Omental fat pad (tissue), 4 donors: ENCODE data around the gene ZFAND3. TPM values are rescaled to one million over a fixed set of nuclear protein-coding genes. Genes with fewer than 3 reads are reported as not detected.
"Not testable (repeated sequence)": the region's sequence is repeated elsewhere in the genome, so short reads cannot be mapped to it uniquely, and the experiment has no call there.

ENCODE experiments used
- ATAC-seq: fragments of 150-250 bp; one replicate; pipeline ENCODE4 v1.9.1; 2016; ENCODE audit warnings: mild to moderate bottlenecking, moderate library complexity; ENCODE audit not compliant: low FRiP score
- DNase-seq: peaks from one replicate; pipeline ENCODE4 v3.0.0-alpha.2; 2019; ENCODE audit warnings: low spot score
- total RNA-seq, 4 donors: library from RNA; depleted of rRNA; stranded (reverse); fragments of >200 nt; gene quantifications; one replicate each; pipeline ENCODE4 v1.1.0, GENCODE V29; 2016
- TF ChIP-seq, protein P1 (sequence below), 3 donors: fragments of 450-650 bp; IDR thresholded peaks; one replicate each; pipeline ENCODE4 v1.5.1; 2016 to 2017; ENCODE audit warnings: antibody characterized with exemption in 3 of 3, mild to moderate bottlenecking in 3 of 3, moderate library complexity in 2 of 3

The ZFAND3 gene
- total RNA-seq, 4 donors from 2014 or later, result 28.8 to 43.8 (median 38.0) TPM

DNA sequence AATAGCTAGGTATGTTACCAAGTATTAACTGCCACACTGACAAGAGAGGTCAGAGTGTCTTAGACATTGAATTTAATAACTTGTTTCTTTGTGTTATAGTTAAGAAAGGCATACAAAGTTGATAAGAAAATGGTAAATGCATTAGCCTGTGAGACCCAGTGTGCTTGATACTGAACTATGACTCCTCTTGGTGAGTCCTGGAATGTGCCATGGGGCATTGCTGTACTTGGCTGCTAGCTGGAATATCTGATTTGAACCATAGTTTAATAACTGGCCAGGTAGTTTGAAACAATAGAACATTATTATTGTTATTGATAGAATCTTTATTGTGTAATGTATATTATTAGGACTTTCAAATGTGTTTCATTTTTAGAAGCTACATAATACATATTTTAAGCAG, 70.0 kb downstream of the ZFAND3 start:
- no peak for ATAC-seq
- TF ChIP-seq, protein P1, sequence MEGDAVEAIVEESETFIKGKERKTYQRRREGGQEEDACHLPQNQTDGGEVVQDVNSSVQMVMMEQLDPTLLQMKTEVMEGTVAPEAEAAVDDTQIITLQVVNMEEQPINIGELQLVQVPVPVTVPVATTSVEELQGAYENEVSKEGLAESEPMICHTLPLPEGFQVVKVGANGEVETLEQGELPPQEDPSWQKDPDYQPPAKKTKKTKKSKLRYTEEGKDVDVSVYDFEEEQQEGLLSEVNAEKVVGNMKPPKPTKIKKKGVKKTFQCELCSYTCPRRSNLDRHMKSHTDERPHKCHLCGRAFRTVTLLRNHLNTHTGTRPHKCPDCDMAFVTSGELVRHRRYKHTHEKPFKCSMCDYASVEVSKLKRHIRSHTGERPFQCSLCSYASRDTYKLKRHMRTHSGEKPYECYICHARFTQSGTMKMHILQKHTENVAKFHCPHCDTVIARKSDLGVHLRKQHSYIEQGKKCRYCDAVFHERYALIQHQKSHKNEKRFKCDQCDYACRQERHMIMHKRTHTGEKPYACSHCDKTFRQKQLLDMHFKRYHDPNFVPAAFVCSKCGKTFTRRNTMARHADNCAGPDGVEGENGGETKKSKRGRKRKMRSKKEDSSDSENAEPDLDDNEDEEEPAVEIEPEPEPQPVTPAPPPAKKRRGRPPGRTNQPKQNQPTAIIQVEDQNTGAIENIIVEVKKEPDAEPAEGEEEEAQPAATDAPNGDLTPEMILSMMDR (IDR thresholded peaks at IDR 0.05), result no peak
- no peak for DNase-seq

GRCh38 chr6:37891072-37891471, 71.5 kb downstream of the ZFAND3 start:
- TF ChIP-seq, protein P1 (IDR thresholded peaks at IDR 0.05), result no peak
- no peak for DNase-seq
- ATAC-seq, result no peak

DNA sequence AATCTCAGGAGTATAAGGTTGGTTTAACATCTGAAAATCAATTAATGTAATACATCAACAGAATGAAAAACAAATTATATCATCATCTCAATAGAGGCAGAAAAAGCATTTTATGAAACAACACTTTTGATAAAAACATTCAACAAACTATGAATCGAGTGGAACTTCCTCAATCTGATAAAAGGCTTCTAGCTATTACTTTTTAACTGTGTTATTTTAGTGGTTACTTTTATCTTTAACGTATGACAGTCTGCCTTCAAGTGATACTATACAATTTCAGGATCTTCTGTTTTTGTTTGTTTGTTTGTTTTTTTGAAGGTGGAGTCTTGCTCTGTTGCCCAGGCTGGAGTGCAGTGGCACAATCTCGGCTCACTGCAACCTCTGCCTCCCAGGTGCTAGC, 73.7 kb downstream of the ZFAND3 start:
- DNase-seq, result no peak
- no peak for ATAC-seq
- TF ChIP-seq, protein P1 (IDR thresholded peaks at IDR 0.05), result no peak

GRCh38 chr6:37893734-37894133, 74.2 kb downstream of the ZFAND3 start:
- DNase-seq, ATAC-seq: not testable (repeated sequence)

GRCh38 chr6:37894585-37894984, 75.1 kb downstream of the ZFAND3 start:
- DNase-seq, result no peak
- ATAC-seq, result no peak
- TF ChIP-seq, protein P1 (IDR thresholded peaks at IDR 0.05), result no peak

DNA sequence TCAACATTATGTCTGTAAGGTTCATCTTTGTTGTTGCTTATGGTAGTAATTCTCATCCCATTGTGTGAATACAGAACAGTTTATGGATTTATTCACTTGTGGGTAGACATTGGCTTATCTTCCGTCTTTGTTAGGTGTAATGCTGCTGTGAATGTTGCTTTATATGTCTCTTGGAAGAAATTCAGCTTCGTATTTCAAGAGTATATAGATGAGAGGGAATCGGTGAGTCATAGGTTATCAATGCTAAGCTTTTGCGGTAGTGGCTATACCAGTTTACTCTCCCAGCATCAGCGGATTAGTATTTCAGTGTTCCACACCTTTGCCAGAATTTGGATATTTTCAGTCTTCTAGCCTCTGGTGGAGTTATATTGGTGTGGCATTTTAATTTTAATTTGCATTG, 77.8 kb downstream of the ZFAND3 start:
- DNase-seq (no peak), ATAC-seq (no peak)
- TF ChIP-seq, protein P1 (IDR thresholded peaks at IDR 0.05), result no peak

DNA sequence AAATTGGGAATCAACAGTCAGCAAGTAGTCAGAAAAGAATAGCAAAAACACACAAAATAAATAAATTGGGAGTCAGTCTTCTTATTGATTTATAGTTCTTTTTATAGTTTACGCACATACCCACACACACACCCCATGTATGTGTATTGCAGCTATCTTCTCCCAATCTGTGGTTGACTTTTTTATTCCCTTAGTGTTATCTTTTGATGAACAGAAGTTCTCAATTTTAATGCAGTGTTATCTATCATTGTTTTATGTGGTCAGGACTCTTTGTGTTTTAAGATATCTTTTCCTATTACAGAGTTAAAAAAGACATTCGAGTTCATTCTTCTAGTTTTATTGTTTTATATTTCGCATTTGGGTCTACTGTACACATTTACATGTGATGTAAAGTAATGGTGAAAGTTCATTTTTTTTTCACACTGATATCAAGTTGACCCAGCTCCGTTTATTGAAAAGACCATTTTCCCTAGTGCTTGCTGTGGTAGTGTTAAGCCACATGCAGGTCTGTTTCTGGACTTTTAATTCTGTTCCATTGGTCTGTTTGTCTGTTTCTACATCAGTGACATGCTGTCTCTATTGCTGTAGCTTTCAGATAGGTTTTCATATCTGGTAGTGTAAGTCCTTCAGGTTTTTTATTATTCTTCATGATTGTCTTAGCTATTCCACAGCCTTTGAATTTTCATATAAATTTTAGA, 78.4 kb downstream of the ZFAND3 start:
- DNase-seq, result no peak
- no peak for ATAC-seq
- TF ChIP-seq, protein P1 (IDR thresholded peaks at IDR 0.05), result no peak
